Activated CD8-positive, alpha-beta T cell treated with anti-CD3 and anti-CD28 coated beads for 36 hours (primary cell): ENCODE measurements around the gene CAMTA1. TPM values are rescaled to one million over a fixed set of nuclear protein-coding genes. Genes with fewer than 3 reads are reported as not detected.

Source experiments
- ATAC-seq: fragments of 200-7000 bp; cut with Tn5 transposase; one replicate; pipeline ENCODE4 v1.10.0; 2021; ENCODE audit warnings: mild to moderate bottlenecking, moderate library complexity
- CTCF ChIA-PET: fragments of 350-600 bp; sonication (Branson Sonifier 250); formaldehyde crosslinking; loops from one replicate; lab custom pipeline; 2021; ENCODE audit warnings: antibody characterized with exemption; lab: Charles Lee
- POLR2A ChIA-PET: fragments of 350-600 bp; sonication (Branson Sonifier 250); formaldehyde crosslinking; loops from one replicate; lab custom pipeline; 2021; ENCODE audit warnings: antibody characterized with exemption; lab: Charles Lee
- DNase-seq: peaks from one replicate; pipeline ENCODE4 v3.0.0-alpha.2; 2020
- H3K27ac Mint-ChIP-seq: one replicate; pipeline ENCODE4 v1.8.0; 2021; ENCODE audit warnings: mild to moderate bottlenecking, mixed read lengths
- H3K27me3 Mint-ChIP-seq: one replicate; pipeline ENCODE4 v1.8.0; 2021; ENCODE audit warnings: mixed read lengths
- H3K36me3 Mint-ChIP-seq: one replicate; pipeline ENCODE4 v1.8.0; 2021; ENCODE audit warnings: low read depth, mixed read lengths
- H3K4me1 Mint-ChIP-seq: one replicate; pipeline ENCODE4 v1.8.0; 2021; ENCODE audit warnings: low read depth, mixed read lengths
- H3K4me3 Mint-ChIP-seq: one replicate; pipeline ENCODE4 v1.8.0; 2021; ENCODE audit warnings: mild to moderate bottlenecking, moderate library complexity, mixed read lengths
- H3K9me3 Mint-ChIP-seq: one replicate; pipeline ENCODE4 v1.8.0; 2021; ENCODE audit warnings: mixed read lengths
- intact Hi-C: fragments of 100-400 bp; cut with micrococcal nuclease; formaldehyde crosslinking; loops from one replicate; pipeline ENCODE4 v1.10.0; 2022
- total RNA-seq, 2 experiments: library from RNA; stranded (reverse); gene quantifications; one replicate each; pipeline ENCODE4 v1.2.3, GENCODE V29; 2021
- TF ChIP-seq, protein P1 (sequence below): fragments of 200-600 bp; IDR thresholded peaks from one replicate; pipeline ENCODE4 v1.8.0; 2022; ENCODE audit warnings: antibody characterized with exemption, mild to moderate bottlenecking

The CAMTA1 gene
- total RNA-seq, 2 experiments from 2014 or later, result 67.7 to 70.9 TPM

DNA sequence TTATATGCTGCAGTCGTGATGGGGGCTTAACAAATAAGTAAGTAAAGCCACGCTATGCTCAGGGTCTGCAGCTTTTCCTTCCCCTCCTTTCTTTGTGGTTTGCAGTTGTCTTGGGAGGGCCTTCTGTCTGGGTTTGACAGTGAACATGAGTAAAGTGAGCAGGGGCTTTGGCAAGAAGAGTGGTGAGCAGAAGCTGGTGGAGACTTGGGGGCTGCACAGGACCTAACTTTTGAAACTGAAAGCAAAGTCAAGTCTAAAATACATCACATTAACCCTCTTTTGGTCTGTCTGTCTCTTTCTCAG is 617.2 kb downstream of the CAMTA1 start:
- TF ChIP-seq, protein P1, sequence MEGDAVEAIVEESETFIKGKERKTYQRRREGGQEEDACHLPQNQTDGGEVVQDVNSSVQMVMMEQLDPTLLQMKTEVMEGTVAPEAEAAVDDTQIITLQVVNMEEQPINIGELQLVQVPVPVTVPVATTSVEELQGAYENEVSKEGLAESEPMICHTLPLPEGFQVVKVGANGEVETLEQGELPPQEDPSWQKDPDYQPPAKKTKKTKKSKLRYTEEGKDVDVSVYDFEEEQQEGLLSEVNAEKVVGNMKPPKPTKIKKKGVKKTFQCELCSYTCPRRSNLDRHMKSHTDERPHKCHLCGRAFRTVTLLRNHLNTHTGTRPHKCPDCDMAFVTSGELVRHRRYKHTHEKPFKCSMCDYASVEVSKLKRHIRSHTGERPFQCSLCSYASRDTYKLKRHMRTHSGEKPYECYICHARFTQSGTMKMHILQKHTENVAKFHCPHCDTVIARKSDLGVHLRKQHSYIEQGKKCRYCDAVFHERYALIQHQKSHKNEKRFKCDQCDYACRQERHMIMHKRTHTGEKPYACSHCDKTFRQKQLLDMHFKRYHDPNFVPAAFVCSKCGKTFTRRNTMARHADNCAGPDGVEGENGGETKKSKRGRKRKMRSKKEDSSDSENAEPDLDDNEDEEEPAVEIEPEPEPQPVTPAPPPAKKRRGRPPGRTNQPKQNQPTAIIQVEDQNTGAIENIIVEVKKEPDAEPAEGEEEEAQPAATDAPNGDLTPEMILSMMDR, result no peak
- ATAC-seq (no peak), DNase-seq (no peak)
- ChIA-PET CTCF (no interaction called here), POLR2A (no interaction called here)
- Mint-ChIP-seq H3K36me3 (no peaks in the 10 kb centered on the region), H3K9me3 (peaks cover 9% of the 10 kb centered on the region), H3K4me3 (no peak overlapping the region), H3K27ac (no peak overlapping the region), H3K27me3 (peaks cover 7% of the 10 kb centered on the region), H3K4me1 (no peaks in the 10 kb centered on the region)
- intact Hi-C loops, result no loop called here

DNA sequence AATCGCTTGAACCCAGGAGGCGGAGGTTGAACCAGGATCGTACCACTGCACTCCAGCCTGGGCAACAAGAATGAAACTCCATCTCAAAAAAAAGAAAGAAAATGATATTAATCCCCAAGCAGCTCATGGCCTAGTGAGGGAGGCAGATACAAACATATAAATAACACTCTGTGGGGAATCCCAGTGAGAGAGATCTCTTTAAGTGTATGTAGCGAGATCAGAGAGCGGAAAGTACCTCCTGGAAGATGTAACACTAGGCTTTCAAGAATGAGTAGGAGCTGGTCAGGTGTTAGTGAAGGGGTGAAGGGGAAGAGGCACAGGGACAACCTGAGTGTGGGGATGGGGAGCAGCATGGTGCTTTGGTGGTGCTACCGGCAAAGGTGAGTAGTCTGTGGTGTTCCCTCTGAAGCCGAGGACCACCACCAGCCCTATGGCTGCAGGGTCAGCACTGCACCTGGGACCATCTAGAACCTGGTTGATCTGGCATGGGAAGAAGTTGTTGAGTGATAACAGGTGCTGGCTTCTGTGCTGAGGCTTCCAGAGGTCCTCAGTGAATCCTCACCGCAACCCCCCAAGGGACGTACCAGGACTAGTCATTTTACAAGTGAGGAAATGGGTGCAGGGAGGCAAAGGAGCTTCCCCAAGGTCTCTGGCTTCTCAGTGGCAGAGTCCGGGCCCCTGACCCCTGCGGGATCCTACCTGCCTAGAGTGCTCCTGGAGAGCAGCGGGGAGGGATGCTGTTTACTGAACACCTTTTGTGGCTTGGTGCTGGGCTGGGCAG is 618.2 kb downstream of the CAMTA1 start:
- peaks cover 7% of the 10 kb centered on the region for H3K27me3 Mint-ChIP-seq
- intact Hi-C loops, result no loop called here
- H3K36me3 Mint-ChIP-seq, result no peaks in the 10 kb centered on the region
- ATAC-seq (peak; percentile 45), DNase-seq (no peak)
- ChIA-PET POLR2A (no interaction called here), CTCF (no interaction called here)
- no peak overlapping the region for H3K4me3 Mint-ChIP-seq
- no peaks in the 10 kb centered on the region for H3K4me1 Mint-ChIP-seq
- no peak overlapping the region for H3K27ac Mint-ChIP-seq
- H3K9me3 Mint-ChIP-seq, result peaks cover 9% of the 10 kb centered on the region
- TF ChIP-seq, protein P1, result no peak

DNA sequence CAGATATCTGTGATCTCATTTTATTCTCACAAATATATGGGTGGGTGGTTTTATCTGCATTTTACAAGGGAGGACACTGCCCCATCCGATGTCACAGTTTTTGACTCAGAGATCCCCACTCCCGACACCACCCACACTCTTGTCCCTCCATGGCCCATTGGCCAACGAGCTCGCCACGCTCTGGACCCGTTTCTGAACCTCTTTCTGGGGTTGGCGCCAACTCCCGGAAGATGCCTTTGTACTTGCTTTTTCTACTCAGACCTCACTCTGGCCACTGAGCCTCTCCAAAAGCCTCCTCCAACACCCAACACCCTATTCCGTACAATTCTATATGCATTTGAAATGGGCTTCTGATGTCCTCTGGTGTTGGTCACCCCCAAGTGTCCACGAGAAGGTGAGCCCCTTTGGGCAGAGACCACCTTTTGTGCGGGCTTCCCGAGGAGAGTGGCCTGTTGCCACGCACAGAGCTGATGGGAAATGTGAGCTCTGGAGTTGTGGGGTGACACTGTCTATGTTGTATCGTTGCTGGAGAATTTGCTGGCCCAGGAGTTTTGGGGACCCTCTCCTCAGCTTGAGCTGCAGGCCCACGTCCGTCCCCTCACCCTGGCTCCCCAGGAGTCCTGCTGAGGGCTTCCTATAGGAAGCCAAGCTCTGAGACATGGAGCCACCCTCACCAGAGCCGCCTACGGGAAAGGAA is 618.9 kb downstream of the CAMTA1 start:
- intact Hi-C loops, result no loop called here
- H3K9me3 Mint-ChIP-seq, result peaks cover 9% of the 10 kb centered on the region
- H3K4me1 Mint-ChIP-seq, result no peaks in the 10 kb centered on the region
- ATAC-seq (no peak), DNase-seq (no peak)
- H3K27me3 Mint-ChIP-seq, result peaks cover 4% of the 10 kb centered on the region
- TF ChIP-seq, protein P1, result no peak
- H3K4me3 Mint-ChIP-seq, result no peak overlapping the region
- no peak overlapping the region for H3K27ac Mint-ChIP-seq
- no peaks in the 10 kb centered on the region for H3K36me3 Mint-ChIP-seq
- ChIA-PET POLR2A (no interaction called here), CTCF (no interaction called here)

DNA sequence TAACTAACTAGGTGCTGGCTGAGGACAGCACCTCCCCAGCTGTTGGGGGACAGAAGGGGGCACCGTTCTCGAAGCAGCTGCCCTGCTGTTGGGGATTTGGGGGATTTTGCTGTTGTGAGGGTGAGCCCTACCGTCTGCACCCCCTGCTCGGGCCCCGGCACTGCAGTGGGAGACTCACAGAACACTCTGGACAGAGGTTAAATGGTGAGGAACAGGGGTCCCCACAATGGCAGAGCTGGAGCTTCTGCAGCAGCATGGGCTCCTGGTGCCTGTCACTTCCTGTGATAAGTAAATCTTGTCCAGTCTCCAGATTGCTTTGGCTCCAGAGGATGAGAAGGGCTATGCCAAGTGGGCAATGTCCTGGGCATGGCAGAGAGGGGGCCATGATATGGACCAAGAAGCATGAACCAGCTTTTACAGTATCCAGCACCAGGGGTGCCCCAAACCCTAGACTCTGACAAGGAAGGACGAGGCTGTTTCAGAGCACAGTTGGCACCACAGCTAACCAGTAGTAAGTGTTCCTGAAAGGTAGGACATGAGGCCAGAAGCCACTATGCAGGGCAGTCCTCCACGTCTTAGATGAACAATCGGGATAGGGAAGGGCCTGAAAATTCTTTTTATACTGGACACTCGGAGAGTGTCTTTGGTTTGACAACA is 620.7 kb downstream of the CAMTA1 start:
- TF ChIP-seq, protein P1, result no peak
- Mint-ChIP-seq H3K9me3 (no peaks in the 10 kb centered on the region), H3K36me3 (no peaks in the 10 kb centered on the region), H3K4me3 (no peak overlapping the region), H3K4me1 (no peaks in the 10 kb centered on the region), H3K27ac (no peak overlapping the region), H3K27me3 (peaks cover 4% of the 10 kb centered on the region)
- no peak for DNase-seq
- ChIA-PET CTCF (no interaction called here), POLR2A (interaction anchor here (0.8 kb wide), 1 partner anchor 10 kb away, joined by 3 read pairs; no protein-coding TSS in a partner anchor)
- ATAC-seq, result no peak
- intact Hi-C loops, result no loop called here
